SK-N-SH treated with all-trans-retinoic acid at 6 μM for 48 hours (cell line): ENCODE data around the gene LYPLA2.

ENCODE experiments used
- ATAC-seq: fragments of 200-7000 bp; cut with Tn5 transposase; 3 replicates; pipeline ENCODE4 v1.9.1; 2020; ENCODE audit warnings: mild to moderate bottlenecking, moderate library complexity
- BACH2 ChIP-seq: fragments of 250-450 bp; sonication (Bioruptor Pico); IDR thresholded peaks from 2 replicates; pipeline ENCODE4 v1.9.0; 2021; ENCODE audit warnings: mild to moderate bottlenecking, borderline replicate concordance
- CSDC2 ChIP-seq: fragments of 250-450 bp; sonication (Bioruptor Pico); IDR thresholded peaks from 2 replicates; pipeline ENCODE4 v1.5.0; 2020; ENCODE audit warnings: mild to moderate bottlenecking, moderate library complexity
- CSRNP3 ChIP-seq: fragments of 250-450 bp; sonication (Bioruptor Pico); IDR thresholded peaks from 2 replicates; pipeline ENCODE4 v1.5.1; 2021; ENCODE audit warnings: mild to moderate bottlenecking, moderate library complexity
- GLIS3 ChIP-seq: fragments of 250-450 bp; sonication (Bioruptor Pico); IDR thresholded peaks from 2 replicates; pipeline ENCODE4 v1.5.0; 2020; ENCODE audit warnings: mild to moderate bottlenecking, moderate library complexity
- ISL1 ChIP-seq: fragments of 250-450 bp; sonication (Bioruptor Pico); IDR thresholded peaks from 2 replicates; pipeline ENCODE4 v2.1.2; 2022; ENCODE audit warnings: mild to moderate bottlenecking, moderate library complexity
- OSR1 ChIP-seq: fragments of 250-450 bp; sonication (Bioruptor Pico); IDR thresholded peaks from 2 replicates; pipeline ENCODE4 v1.8.0; 2022; ENCODE audit warnings: moderate library complexity, mild to moderate bottlenecking, inconsistent platforms
- PATZ1 ChIP-seq: fragments of 250-450 bp; sonication (Bioruptor Pico); IDR thresholded peaks from 2 replicates; pipeline ENCODE4 v1.8.0; 2020; ENCODE audit warnings: mild to moderate bottlenecking, moderate library complexity, borderline replicate concordance
- POU6F1 ChIP-seq: fragments of 250-450 bp; sonication (Bioruptor Pico); IDR thresholded peaks from 2 replicates; pipeline ENCODE4 v1.8.0; 2021; ENCODE audit warnings: low read depth, mild to moderate bottlenecking, moderate library complexity, borderline replicate concordance
- PPARA ChIP-seq: fragments of 250-450 bp; sonication (Bioruptor Pico); IDR thresholded peaks from 2 replicates; pipeline ENCODE4 v1.5.0; 2020; ENCODE audit warnings: mild to moderate bottlenecking, borderline replicate concordance
- RARB ChIP-seq: fragments of 250-450 bp; sonication (Bioruptor Pico); IDR thresholded peaks from 2 replicates; pipeline ENCODE4 v1.8.0; 2021; ENCODE audit warnings: mild to moderate bottlenecking, moderate library complexity
- TCF4 ChIP-seq: fragments of 250-450 bp; sonication (Bioruptor Pico); IDR thresholded peaks from 2 replicates; pipeline ENCODE4 v1.8.0; 2021; ENCODE audit warnings: mild to moderate bottlenecking, moderate library complexity, borderline replicate concordance
- TOX ChIP-seq: fragments of 250-450 bp; sonication (Bioruptor Pico); IDR thresholded peaks from 2 replicates; pipeline ENCODE4 v1.8.0; 2021; ENCODE audit warnings: mild to moderate bottlenecking, moderate library complexity, borderline replicate concordance
- ZC3H10 ChIP-seq: fragments of 250-450 bp; sonication (Bioruptor Pico); IDR thresholded peaks from 2 replicates; pipeline ENCODE4 v1.5.1; 2021; ENCODE audit warnings: mild to moderate bottlenecking, moderate library complexity
- ZFP3 ChIP-seq: fragments of 250-450 bp; sonication (Bioruptor Pico); IDR thresholded peaks from 2 replicates; pipeline ENCODE4 v1.5.0; 2020; ENCODE audit warnings: mild to moderate bottlenecking, moderate library complexity
- ZNF565 ChIP-seq: fragments of 450-650 bp; formaldehyde crosslinking; conservative IDR thresholded peaks from 2 replicates; pipeline ENCODE4 v1.5.0; 2020; ENCODE audit warnings: low read depth, mild to moderate bottlenecking, moderate library complexity
- ZNF70 ChIP-seq: fragments of 450-650 bp; formaldehyde crosslinking; IDR thresholded peaks from 2 replicates; pipeline ENCODE4 v1.5.0; 2020; ENCODE audit warnings: mild to moderate bottlenecking, moderate library complexity
- ZNF8 ChIP-seq: fragments of 450-650 bp; formaldehyde crosslinking; IDR thresholded peaks from 2 replicates; pipeline ENCODE4 v1.5.0; 2020; ENCODE audit warnings: mild to moderate bottlenecking, moderate library complexity
- TF ChIP-seq, protein P1 (sequence below): fragments of 250-450 bp; sonication (Bioruptor Pico); IDR thresholded peaks from 2 replicates; pipeline ENCODE4 v1.5.1; 2020; ENCODE audit warnings: low read depth, mild to moderate bottlenecking, moderate library complexity

LYPLA2 gene

GRCh38 chr1:23816361-23816760 lies 25.4 kb downstream of the LYPLA2 start:
- TF ChIP-seq ISL1 (CRISPR knock-in tag) (no peak), PATZ1 (no peak), POU6F1 (CRISPR knock-in tag) (no peak), BACH2 (no peak)
- TF ChIP-seq, protein P1, sequence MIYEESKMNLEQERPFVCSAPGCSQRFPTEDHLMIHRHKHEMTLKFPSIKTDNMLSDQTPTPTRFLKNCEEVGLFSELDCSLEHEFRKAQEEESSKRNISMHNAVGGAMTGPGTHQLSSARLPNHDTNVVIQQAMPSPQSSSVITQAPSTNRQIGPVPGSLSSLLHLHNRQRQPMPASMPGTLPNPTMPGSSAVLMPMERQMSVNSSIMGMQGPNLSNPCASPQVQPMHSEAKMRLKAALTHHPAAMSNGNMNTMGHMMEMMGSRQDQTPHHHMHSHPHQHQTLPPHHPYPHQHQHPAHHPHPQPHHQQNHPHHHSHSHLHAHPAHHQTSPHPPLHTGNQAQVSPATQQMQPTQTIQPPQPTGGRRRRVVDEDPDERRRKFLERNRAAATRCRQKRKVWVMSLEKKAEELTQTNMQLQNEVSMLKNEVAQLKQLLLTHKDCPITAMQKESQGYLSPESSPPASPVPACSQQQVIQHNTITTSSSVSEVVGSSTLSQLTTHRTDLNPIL: no peak
- no peak for ATAC-seq

- TF ChIP-seq GLIS3 (CRISPR knock-in tag): no peak
- no peak for TF ChIP-seq ZNF8 (CRISPR knock-in tag)
- no peak for TF ChIP-seq ZNF565 (CRISPR knock-in tag)
- no peak for TF ChIP-seq ZNF70
- no peak for TF ChIP-seq RARB (CRISPR knock-in tag)
- TF ChIP-seq POU6F1 (CRISPR knock-in tag): no peak
- no peak for TF ChIP-seq CSDC2 (CRISPR knock-in tag)
- TF ChIP-seq BACH2: no peak
- TF ChIP-seq PATZ1: no peak
- TF ChIP-seq CSRNP3 (CRISPR knock-in tag): no peak
- no peak for TF ChIP-seq ZC3H10
- ATAC-seq: no peak
Observed at GRCh38 chr1:23816906-23817305, 26.0 kb downstream of the LYPLA2 start.

- no peak for ATAC-seq
- TF ChIP-seq POU6F1 (CRISPR knock-in tag) (no peak), PATZ1 (no peak), ZFP3 (no peak), PPARA (CRISPR knock-in tag) (no peak), BACH2 (no peak), TOX (no peak), OSR1 (no peak), TCF4 (CRISPR knock-in tag) (no peak), ZNF70 (no peak)
- TF ChIP-seq, protein P1: no peak
Observed at GRCh38 chr1:23817633-23818032, 26.7 kb downstream of the LYPLA2 start.
